GM12864 (cell line): ENCODE measurements around the gene TRMT112.

Experiments
- DNase-seq: peaks from one replicate; pipeline ENCODE4 v3.0.0-alpha.2; 2011; ENCODE audit warnings: low read depth
- H3K4me3 ChIP-seq: 2 replicates; pipeline ENCODE4 v1.5.1; 2011; ENCODE audit warnings: mild to moderate bottlenecking, low read depth, low read length, control low read depth
- CTCF ChIP-seq: IDR thresholded peaks from 2 replicates; pipeline ENCODE4 v1.5.1; 2011; ENCODE audit warnings: low read depth, mild to moderate bottlenecking, moderate library complexity, low read length, control low read depth, inconsistent platforms; ENCODE audit errors: missing control alignments

TRMT112 gene

GRCh38 chr11:64298966-64299846 lies 18.2 kb downstream of the TRMT112 start:
- DNase-seq: no peak
- TF ChIP-seq CTCF: no peak
- H3K4me3 ChIP-seq: no peak overlapping the region

- no peak for DNase-seq
- H3K4me3 ChIP-seq: no peak overlapping the region
- TF ChIP-seq CTCF: no peak
These were observed 19.5 kb downstream of the TRMT112 start for GRCh38 chr11:64297699-64298358.

- no peak overlapping the region for H3K4me3 ChIP-seq
- TF ChIP-seq CTCF: no peak
- DNase-seq: no peak
These were observed 20.3 kb downstream of the TRMT112 start for GRCh38 chr11:64296830-64297698.

- no peak for TF ChIP-seq CTCF
- DNase-seq: no peak
- no peak overlapping the region for H3K4me3 ChIP-seq
These were observed 21.1 kb downstream of the TRMT112 start for GRCh38 chr11:64296236-64296635.

GRCh38 chr11:64295760-64296159 lies 21.6 kb downstream of the TRMT112 start:
- no peak overlapping the region for H3K4me3 ChIP-seq
- no peak for TF ChIP-seq CTCF
- no peak for DNase-seq

GRCh38 chr11:64294774-64295173 lies 22.6 kb downstream of the TRMT112 start:
- H3K4me3 ChIP-seq: no peak overlapping the region
- DNase-seq: no peak
- no peak for TF ChIP-seq CTCF
